Fibroblast of peridontal ligament (primary cell): ENCODE data around the gene OXER1.

Experiments used
- DNase-seq: peaks from one replicate; pipeline ENCODE4 v3.0.0-alpha.2; 2010; ENCODE audit errors: extremely low read depth

The OXER1 gene

DNA sequence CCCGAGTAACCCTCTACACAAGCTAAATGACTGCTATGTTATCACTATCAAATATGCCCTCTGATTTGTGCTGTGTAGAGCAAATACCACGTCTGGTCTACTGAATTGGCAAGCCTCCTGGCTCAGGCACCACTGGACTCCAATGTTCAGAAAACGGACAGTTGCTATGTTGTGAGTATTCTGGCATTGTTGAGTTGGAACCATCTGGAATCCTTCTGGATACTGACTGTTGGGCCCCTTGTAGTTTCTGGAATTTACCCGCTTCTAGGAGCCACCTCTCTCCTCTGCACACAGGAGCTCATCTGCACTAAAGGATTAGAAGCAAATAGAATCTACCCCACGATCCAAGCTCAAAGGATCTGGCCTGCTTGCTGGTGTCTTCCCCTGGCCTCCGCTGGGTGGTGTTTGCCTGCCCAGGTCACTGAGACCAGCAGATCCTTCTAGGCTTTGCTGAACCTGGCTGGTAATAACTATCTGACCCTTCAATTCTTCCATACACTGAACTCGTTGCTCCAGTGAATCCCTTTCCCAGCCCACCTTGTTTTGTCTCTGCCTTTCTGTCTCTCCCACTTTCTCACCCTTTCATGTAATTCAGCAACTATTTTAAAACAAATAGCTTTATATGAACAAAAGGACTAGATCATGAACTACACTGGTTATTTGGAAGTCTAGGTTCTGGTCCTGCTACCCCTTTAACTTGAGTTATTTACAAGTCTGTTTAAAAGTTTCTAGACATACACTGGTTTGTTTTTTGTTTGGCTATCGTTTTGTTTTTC, 30.5 kb upstream of the OXER1 start:
- DNase-seq, result no peak

DNA sequence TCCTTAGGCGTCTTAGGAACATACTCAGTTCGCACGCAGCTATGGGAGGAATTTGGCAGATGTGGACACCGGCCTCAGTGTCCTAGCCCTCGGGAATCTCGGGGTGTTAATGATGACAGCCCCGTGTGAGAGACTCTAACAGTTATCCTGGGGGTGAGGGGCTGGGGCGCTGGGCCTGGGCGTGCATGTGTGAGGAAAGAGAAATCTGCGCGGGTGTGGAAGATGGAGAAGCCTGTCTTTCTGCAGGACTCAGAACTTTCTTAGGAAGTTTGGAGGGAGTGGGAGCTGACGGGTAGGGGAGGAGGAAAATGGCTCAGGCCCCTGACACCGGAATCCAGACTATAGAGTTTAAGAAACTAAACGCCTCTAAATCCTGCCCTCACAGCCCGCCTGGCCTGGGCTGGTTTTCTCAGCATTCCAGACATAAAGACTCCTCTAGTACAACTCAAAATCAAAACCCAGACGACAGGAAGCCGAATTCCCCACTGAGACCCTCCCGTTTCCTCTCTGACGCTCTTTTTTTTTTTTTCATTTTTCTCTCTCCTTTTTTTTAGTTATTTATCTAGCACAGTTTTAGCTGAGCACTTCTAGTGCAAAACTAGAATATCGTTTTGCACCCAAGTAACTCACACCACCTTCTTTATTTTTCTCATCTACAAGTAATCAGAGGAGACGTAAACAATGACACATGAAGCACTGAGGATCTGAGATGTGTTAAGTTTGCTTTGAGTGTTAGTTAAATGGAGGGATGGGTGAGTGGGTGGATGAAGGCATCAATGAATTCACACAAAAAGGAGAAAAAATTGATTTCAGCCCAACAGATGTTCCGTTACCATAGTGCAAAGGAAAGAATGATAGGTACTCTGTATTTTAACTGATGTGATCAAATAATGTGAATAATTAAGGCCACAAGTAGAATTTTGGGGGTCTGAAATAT, 29.7 kb upstream of the OXER1 start:
- no peak for DNase-seq

DNA sequence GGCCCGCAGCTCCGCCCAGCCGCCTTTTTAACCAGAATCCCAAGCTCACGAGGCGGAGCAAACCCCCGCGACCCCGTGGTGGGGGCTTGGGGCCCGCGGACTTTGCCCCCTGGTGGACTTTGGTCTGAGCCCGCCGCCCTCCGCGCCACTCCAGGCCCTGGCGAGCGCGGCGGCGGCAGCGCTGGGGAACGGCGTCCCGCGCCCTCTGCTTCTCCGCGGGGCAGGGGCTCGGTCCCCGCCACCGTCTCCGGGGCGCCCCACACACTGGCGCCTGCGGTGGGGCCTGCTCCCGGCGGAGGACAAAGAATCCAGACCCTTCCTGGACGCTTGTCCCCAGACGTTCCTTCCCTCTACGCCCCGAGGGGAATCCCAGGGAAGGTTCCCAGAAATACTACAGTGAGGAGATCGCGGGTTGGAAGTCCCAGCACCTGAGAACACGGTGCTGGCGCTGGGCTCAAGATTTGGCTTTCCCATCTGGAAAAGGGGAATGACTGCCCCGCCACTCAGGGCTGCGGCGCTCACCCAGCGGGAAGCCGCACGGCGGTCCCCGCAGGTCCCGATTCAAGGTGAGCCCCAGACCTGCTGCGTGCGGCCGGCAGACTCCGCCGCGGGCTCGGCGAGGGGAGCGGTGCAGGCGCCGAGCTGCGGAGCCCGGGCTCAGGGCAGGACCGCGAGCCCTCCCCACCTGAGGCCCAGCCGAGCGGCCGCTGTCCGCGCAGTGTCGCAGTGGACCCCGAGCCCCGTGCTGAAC, 28.8 kb upstream of the OXER1 start, which contains the start of gene HAAO:
TSS of gene HAAO (minus strand) at position 1 of the 751 bp plus-strand sequence. CDS start 47 bp downstream, outside the sequence.
- no peak for DNase-seq

DNA sequence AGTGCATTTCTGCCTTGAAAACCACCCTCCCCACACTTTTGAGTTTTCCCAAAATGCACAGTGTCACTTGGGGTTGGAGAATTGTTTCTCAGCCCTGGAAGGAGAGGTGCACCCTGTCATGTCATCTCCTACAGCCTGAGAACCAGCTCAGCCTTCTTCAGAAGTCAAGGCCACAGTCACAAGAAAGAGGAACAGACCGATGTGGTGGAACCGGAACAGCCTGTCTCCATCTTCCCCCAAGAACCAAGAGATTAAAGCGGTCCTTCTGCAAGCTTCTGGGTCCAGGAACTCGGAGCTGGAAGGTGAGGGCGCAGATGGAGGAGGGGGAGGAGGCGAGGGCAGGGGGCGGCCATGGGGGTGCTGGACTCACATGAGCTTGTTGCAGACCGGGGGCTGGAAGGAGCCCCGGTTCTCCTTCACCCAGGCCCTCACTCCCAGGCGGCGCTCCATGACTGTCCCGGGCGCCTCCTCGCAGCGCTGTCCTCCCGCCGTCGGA, 28.2 kb upstream of the OXER1 start:
- DNase-seq, result no peak

DNA sequence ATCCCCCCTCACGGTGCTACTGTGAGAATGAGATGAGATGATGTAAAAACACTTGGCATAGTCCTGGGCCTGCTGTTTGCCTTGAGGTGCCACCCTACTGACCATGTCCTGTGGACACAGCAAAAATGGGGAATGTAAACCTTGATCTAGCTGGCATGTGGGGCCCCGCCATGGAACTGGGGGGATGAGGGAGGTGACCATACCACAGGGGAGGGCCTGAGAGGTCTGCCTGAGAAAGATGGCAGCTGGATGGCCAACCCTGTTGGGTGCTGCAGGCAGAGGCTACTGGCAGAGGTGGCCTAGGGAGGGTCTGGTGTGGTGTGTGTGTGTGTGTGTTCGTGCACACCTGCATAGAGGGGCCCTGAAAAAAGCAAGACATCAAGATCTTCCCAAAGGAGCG, 27.7 kb upstream of the OXER1 start:
- DNase-seq, result no peak

DNA sequence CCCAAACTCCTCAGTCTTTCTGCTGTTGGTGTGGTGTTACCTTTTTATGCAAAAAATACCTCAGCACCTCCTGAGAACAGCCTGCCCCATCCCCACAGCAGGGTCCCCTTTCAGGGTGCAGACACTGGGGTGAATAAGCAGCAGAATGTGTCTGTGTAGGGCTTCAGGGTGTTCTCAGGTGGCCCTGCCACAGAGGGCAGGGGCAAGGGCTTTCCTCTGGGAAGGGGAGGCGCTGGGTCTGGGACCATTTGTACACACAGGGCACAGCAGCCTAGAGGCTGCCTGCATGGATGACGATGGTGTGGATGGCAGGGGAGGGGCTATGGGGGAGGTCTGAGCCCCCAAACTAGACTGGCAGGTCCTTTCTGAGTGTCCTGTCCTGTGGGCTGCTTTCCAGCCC, 25.8 kb upstream of the OXER1 start:
- no peak for DNase-seq

DNA sequence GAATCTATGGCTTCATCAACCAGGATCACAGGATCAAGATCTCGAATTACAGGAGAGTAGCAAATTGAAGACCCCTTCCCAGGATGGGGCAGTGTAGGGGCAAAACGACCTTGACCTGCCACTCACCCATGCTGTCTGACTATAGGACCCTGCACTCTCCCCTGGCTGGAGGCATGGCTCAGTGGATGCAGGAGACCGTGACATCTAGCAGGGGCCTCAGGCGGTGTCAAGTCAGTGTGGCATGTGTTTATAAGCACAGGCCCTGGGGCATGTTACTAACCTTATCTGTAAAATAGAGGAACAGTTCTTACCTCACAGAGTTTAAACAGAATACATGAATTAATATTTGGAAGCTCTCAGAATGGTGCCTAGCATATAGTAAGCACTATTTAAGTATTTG, 24.9 kb upstream of the OXER1 start:
- DNase-seq, result no peak

DNA sequence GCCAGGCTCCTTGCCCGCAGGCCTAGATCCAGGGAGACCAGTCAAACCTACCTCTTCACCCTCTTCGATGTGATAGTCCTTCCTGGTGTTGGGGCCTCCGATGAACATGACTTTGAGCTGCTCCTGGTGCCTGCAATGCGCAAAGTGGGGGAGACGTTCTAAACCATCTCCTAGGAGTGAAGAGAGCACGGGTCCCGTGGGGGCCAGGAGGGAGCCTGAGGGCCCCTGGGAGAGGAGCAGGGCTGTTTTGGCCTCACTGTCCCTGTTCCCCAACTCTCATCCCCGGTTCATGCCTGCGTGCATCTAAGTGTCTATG, 24.5 kb upstream of the OXER1 start:
- no peak for DNase-seq

DNA sequence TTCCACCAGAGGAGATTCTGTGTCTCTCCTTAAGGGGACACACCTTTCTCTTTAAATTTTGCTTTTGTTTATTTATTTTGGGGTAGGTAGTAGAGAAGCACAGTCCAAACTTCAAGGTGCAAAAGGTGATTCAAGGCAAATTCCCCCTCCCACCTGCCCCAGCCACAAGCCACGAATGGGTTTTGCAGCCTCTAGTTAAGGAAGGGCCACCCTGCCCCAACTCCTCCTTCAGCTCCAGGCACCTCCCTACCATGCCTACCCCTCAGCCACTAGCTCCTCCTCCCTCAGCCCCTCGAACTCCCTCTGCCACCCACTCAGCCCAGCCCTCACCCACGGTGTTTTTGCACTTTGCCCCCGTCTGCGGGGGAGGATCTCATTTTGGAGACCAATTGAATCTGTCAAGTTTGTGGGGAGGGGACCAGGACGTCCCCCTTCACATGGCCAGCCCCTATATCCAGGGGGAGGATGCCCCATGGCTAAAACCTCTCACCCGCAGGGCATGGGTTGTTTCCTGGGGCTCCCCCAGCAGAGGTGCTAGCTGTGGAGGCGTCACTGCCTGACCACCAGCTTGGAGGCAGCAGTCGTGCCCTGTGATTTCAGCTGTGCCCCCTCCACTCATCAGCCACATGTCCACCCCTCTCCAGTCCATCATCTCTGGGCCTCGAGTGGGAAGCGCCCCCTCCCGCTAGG, 24.0 kb upstream of the OXER1 start:
- DNase-seq, result no peak

DNA sequence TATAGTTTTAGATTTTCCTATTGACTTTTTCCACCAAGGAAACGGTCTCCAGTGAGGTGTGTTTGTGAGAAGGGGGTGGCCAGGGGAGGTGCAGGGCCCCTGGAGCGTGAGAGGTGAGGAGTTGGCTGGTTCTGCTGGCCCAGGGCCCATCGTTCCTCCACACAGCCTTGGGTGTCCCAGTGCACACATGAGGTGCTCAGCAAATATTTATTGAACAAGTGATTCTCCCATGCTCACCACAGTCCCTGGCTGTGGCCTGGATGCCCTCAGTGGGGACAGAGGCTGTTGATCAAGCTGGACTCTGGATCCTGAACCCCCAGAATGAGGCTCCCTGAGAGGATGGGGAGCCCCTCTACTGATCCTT, 23.5 kb upstream of the OXER1 start:
- no peak for DNase-seq

DNA sequence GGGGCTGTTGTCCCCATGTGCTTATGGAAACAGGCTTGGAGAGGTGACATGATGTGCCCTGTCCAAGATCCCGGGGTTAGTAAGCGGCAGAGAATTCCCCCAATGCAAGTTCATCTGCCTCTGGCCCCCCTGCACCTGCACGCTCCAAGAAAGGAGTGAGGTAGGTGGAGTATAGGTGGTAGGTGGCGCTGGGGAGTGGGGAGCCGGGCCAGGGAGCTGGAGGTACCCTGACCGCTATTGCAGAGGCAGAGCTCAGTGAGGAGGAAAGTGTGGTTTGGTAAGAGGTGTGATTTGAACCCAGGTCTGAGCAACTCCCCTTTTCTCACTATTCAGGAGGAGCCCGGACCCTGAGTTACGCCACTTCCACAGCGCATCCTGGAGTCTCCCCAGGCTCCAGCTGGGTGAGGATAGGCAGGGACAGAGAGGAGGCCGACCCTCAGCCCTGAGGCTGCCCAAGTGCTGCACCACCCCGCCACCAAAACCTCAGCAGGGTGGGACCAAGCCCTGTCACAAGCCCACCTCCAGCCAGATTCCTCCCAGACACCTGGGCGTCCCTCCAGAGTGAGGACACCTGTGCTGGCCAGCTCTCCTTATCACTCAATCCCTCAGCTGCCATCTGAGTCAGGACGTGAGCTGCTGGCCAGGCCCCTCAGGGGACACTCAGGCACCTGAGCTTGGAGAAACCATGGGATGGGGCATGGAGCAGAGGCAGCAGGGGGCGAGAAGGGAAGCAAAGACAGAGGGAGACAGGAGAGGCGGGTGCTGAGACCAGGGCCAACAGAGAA, 22.8 kb upstream of the OXER1 start:
- DNase-seq, result no peak

DNA sequence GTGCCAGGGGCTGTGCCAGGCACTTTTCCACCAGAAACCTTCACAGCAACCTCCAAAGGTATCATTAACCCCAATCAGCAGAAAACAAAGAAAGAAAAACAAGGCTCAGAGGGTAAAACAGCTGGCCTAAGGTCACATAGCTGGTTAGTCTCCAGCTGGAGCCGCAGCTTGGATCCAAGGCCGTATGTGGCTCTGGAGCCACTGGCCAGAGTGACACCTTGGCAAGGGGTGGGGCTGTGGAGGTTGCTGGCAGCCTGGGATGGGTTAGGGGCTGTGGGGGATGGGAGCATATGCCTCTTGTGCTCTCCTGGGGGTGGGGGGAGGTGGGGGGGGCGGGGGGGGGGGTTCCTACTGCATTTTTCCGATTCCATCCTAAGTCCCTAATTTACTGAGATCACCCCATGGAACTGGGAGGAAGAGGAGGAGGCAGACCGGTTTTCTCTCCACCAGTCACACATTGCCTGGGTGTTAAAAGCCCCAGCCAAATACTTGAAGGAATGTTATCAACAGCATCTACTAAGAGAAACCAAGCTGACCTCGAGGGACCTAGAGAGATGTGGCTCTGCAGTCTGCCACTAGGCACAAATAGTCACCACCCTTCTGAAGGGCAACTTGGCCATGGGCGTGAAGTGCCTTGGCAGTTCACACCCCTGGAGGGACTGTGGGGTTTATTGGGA, 20.4 kb upstream of the OXER1 start:
- no peak for DNase-seq

DNA sequence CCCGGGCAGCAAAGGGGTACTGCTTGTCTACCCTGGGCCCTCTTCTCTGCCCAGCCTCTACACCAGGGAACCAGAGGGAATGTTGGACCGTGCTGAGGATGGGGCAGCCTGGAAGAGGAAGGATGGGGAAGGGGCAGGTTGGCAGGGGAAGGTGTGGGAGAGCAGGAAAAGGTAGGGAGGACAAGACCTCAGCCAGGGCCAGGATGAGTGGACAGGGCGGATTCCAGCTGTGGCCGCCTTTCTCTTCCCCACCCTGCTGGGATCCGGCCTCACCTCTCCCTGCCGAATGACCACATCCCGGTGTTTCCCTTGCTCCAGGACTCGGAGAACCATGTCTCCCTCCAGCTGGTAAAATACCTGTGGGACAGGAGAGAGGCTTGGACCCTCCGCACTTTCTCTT, 19.6 kb upstream of the OXER1 start:
- no peak for DNase-seq

DNA sequence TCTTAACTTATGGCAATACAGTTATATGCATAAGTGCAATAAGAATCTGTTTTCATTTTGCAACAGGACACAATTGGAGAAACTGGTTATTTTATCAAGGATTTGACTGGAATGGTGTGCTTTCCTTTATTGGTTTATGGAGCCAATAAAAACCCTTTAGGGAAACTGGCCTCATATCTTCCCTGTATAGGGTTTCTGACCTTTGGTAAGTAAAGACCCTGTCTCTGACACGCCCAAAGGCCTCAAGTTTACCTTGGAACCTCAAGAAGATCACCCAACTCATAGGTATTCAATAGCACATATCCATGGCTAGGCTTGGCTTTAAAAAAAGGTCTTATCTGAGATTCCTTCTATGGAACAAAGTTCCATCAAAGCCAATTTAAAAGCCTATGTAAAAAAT, 17.2 kb upstream of the OXER1 start:
- no peak for DNase-seq

DNA sequence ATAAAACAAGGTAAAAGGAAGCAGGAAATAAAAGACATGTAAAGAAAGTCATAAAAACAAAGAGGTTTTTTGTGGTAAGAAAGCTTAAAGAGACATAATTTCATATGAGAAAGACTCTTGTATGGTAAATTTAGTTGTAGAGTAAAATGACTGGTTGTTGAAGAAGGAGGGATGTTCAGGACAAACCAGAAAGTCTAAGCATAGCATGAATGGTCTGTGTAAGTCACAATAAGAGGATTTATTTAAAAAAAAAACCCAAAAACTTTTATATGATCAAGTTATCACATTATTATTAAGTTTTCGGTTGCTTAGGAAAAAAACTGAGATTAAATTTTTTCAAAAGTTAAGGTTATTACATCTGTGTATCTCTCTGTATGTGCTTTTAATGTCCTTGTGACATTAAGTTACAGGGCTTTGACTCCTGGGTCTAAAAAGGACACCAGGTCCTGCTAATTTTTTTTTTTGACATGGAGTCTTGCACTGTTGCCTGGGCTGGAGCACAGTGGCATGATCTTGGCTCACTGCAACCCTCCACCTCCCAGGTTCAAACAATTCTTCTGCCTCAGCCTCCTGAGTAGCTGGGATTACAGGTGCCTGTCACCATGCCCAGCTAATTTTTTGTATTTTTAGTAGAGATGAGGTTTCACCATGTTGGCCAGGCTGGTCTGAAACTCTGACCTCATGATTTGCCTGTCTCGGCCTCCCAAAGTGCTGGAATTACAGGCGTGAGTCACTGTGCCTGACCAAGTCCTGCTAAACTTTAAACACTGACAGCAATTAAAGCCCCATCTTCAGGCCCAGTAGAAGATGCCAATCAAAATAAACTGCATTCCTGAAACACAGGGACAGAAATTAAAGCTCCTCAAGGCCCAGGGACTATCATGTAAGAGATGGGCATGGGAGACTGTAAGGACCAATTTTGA, 14.2 kb upstream of the OXER1 start:
- peak; percentile 85 for DNase-seq

DNA sequence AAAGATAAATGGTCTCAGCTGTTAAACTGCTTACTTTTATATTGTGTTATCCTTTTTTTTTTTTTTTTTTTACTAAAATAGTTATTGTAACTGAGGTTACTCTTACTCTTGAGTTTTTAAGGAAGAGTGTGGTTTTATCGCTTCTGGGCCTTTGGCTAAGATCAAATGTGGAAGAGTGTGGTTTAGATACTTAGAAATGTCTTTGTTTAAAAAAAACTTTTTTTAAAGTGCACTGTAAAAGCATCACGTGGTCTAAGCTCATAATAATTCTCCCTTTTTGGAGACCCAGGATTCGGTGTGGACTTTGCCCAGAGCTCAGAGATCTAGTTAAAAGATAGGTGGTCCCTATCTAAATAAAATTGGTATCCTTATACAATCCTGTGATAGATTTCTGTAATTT, 11.9 kb upstream of the OXER1 start:
- peak; percentile 10 for DNase-seq

DNA sequence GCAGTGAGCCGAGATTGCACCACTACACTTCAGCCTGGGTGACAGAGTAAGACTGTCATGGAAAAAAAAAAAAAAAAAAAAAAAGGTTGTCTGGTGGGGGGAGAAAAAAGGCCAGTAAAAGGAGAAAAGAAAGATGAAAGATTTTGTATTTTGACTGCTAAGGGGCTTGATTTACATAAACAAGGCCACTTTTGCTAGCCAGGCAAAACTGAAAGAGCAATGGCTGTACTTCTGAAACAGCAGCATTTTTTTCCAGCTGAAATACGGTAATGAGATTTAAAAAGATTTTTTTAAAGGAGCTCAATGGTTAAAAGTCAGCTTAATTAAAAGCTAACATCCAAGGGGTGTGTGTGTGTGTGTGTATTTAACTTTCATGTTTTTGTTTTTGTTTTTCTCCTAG, 11.3 kb upstream of the OXER1 start:
- peak; percentile 19 for DNase-seq

DNA sequence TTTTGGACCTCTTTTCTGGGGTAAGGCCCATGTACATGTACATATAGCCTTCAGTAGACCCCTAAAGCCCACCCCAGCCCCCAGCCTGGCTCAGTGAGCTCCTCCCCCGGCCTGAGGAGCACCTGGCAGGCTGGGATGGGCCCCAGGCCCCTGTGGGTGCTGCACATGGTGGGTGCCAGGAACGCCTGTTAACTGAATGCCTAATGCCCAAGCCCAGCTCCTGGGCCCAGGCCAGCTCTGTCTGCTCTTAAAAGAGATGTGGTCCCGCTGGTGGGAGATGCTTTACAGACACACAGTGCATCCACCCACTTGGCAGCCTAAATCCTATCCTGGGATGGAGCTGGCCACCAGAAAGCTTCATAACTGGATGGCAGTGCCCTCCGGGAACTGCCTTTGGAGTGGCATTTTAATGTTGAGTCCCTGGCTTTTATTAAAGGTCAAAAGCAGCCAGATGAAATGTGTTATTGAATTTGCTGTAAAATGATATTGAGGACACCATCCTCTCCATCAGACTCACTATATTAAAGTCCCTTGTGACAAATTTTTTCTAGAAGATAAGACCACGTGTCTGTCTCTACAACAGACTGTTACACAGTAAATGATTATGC, 7.7 kb upstream of the OXER1 start:
- no peak for DNase-seq
